IMR-90 (cell line): ENCODE results near the gene FBXO41. TPM values are rescaled to one million over a fixed set of nuclear protein-coding genes. Genes with fewer than 3 reads are reported as not detected.

Experiments used
- ATAC-seq: fragments of 200-7000 bp; cut with Tn5 transposase; 2 replicates; pipeline ENCODE4 v1.9.1; 2020; ENCODE audit warnings: low read depth, mild to moderate bottlenecking, moderate library complexity
- BruUV-seq: library from RNA; stranded (reverse); fragments of 400-500 nt; replicated peaks from 2 replicates; lab custom pipeline; 2021; lab: Mats Ljungman, UMichigan
- CTCF ChIA-PET: fragments of 300-600 bp; formaldehyde crosslinking; extraction: SDS; loops from one replicate; lab custom pipeline; 2021; ENCODE audit warnings: antibody characterized with exemption; lab: Yijun Ruan, JAX
- POLR2A ChIA-PET: fragments of 300-600 bp; sonication (Branson Sonifier 250); formaldehyde crosslinking; loops from one replicate; lab custom pipeline; 2022; ENCODE audit warnings: antibody characterized with exemption; ENCODE audit not compliant: unreplicated experiment; lab: Charles Lee
- DNase-seq: peaks from one replicate; pipeline ENCODE4 v3.0.0; 2013
- H2AFZ ChIP-seq: replicated peaks from 2 replicates; pipeline ENCODE3; 2013; ENCODE audit warnings: low read length, mild to moderate bottlenecking; ENCODE audit not compliant: poor library complexity
- H2AK5ac ChIP-seq: 2 replicates; pipeline ENCODE4 v1.6.1; 2013; ENCODE audit warnings: low read depth, low read length, inconsistent platforms
- H2AK9ac ChIP-seq: replicated peaks from 2 replicates; pipeline ENCODE3; 2013; ENCODE audit warnings: mild to moderate bottlenecking, low read depth, low read length, moderate library complexity; ENCODE audit not compliant: poor library complexity
- H2BK120ac ChIP-seq: 2 replicates; pipeline ENCODE4 v1.6.1; 2013; ENCODE audit warnings: low read depth, low read length, inconsistent platforms
- H2BK15ac ChIP-seq: 3 replicates; pipeline ENCODE4 v1.6.1; 2013; ENCODE audit warnings: low read depth, low read length, inconsistent platforms
- H2BK20ac ChIP-seq: 2 replicates; pipeline ENCODE4 v1.6.1; 2013; ENCODE audit warnings: low read depth, mild to moderate bottlenecking, inconsistent platforms, low read length, moderate library complexity
- H2BK5ac ChIP-seq: 2 replicates; pipeline ENCODE4 v1.6.1; 2013; ENCODE audit warnings: mild to moderate bottlenecking, low read depth, low read length, inconsistent platforms; ENCODE audit not compliant: poor library complexity, severe bottlenecking
- H3K14ac ChIP-seq: replicated peaks from 2 replicates; pipeline ENCODE4 v1.6.1; 2013; ENCODE audit warnings: low read depth, low read length, inconsistent platforms
- H3K18ac ChIP-seq: 2 replicates; pipeline ENCODE4 v1.6.1; 2013; ENCODE audit warnings: low read depth, low read length, control low read depth
- H3K23ac ChIP-seq: 2 replicates; pipeline ENCODE4 v1.6.1; 2013; ENCODE audit warnings: low read depth, low read length, inconsistent platforms
- H3K27ac ChIP-seq: 2 replicates; pipeline ENCODE4 v1.5.1; 2013; ENCODE audit warnings: mild to moderate bottlenecking, control low read depth, low read length; ENCODE audit not compliant: insufficient read depth
- H3K27me3 ChIP-seq: 2 replicates; pipeline ENCODE4 v1.6.1; 2013; ENCODE audit warnings: low read length; ENCODE audit not compliant: control insufficient read depth, insufficient read depth
- H3K36me3 ChIP-seq: 2 replicates; pipeline ENCODE4 v1.6.1; 2013; ENCODE audit warnings: low read length, mixed read lengths; ENCODE audit not compliant: control insufficient read depth, insufficient read depth
- H3K4ac ChIP-seq: 2 replicates; pipeline ENCODE4 v1.6.1; 2013; ENCODE audit warnings: low read depth, low read length, inconsistent platforms
- H3K4me1 ChIP-seq: 2 replicates; pipeline ENCODE4 v1.6.1; 2013; ENCODE audit warnings: low read length, mixed read lengths; ENCODE audit not compliant: control insufficient read depth, insufficient read depth
- H3K4me2 ChIP-seq: 2 replicates; pipeline ENCODE4 v1.6.1; 2013; ENCODE audit warnings: low read depth, mild to moderate bottlenecking, control low read depth, low read length, moderate library complexity
- H3K4me3 ChIP-seq: 2 replicates; pipeline ENCODE4 v1.5.1; 2013; ENCODE audit warnings: low read depth, mild to moderate bottlenecking, control low read depth, low read length, moderate library complexity; ENCODE audit not compliant: insufficient read depth
- H3K56ac ChIP-seq: 2 replicates; pipeline ENCODE4 v1.6.1; 2013; ENCODE audit warnings: low read length, inconsistent platforms; ENCODE audit not compliant: insufficient read depth; ENCODE audit errors: extremely low read depth
- H3K79me1 ChIP-seq, 2 experiments: 2 replicates each; pipeline ENCODE4 v1.6.1; 2013; ENCODE audit warnings: low read length in 2 of 2, inconsistent platforms in 1 of 2, low read depth in 1 of 2
- H3K9ac ChIP-seq: 2 replicates; pipeline ENCODE4 v1.6.1; 2013; ENCODE audit warnings: low read depth, low read length, control low read depth
- H3K9me1 ChIP-seq: 2 replicates; pipeline ENCODE4 v1.6.1; 2013; ENCODE audit warnings: low read length, inconsistent platforms; ENCODE audit not compliant: insufficient read depth
- H3K9me3 ChIP-seq: 2 replicates; pipeline ENCODE4 v1.6.1; 2013; ENCODE audit warnings: low read length; ENCODE audit not compliant: control insufficient read depth, insufficient read depth
- H4K20me1 ChIP-seq: 2 replicates; pipeline ENCODE4 v1.6.1; 2013; ENCODE audit warnings: low read length, inconsistent platforms; ENCODE audit not compliant: insufficient read depth
- H4K5ac ChIP-seq: 2 replicates; pipeline ENCODE4 v1.6.1; 2013; ENCODE audit warnings: mild to moderate bottlenecking, low read depth, low read length, control low read depth
- H4K8ac ChIP-seq, 2 experiments: 2 replicates each; pipeline ENCODE4 v1.6.1; 2013; ENCODE audit warnings: low read depth in 2 of 2, low read length in 2 of 2, control low read depth in 1 of 2, inconsistent platforms in 1 of 2
- H4K91ac ChIP-seq: 2 replicates; pipeline ENCODE4 v1.6.1; 2013; ENCODE audit warnings: low read depth, low read length, inconsistent platforms; ENCODE audit not compliant: insufficient read depth
- BHLHE40 ChIP-seq: fragments of 150-350 bp; IDR thresholded peaks from 2 replicates; pipeline ENCODE4 v1.6.1; 2016; ENCODE audit warnings: mild to moderate bottlenecking, low read depth, low read length
- CEBPB ChIP-seq: IDR thresholded peaks from 2 replicates; pipeline ENCODE4 v1.6.1; 2012; ENCODE audit warnings: low read depth, low read length, improper control_type of control experiment
- CHD1 ChIP-seq: IDR thresholded peaks from 2 replicates; pipeline ENCODE4 v1.6.1; 2012; ENCODE audit warnings: low read depth, low read length, improper control_type of control experiment
- CTCF ChIP-seq: conservative IDR thresholded peaks from 2 replicates; pipeline ENCODE4 v1.5.1; 2012; ENCODE audit warnings: mild to moderate bottlenecking, low read depth, low read length, improper control_type of control experiment
- FOS ChIP-seq: fragments of 150-350 bp; IDR thresholded peaks from 2 replicates; pipeline ENCODE4 v1.6.1; 2016; ENCODE audit warnings: low read depth, low read length
- MAZ ChIP-seq: IDR thresholded peaks from 2 replicates; pipeline ENCODE4 v1.6.1; 2012; ENCODE audit warnings: low read depth, mild to moderate bottlenecking, low read length, improper control_type of control experiment, moderate library complexity, borderline replicate concordance
- NFE2L2 ChIP-seq: fragments of 150-350 bp; IDR thresholded peaks from 2 replicates; pipeline ENCODE4 v1.6.1; 2016; ENCODE audit warnings: low read depth, mild to moderate bottlenecking, low read length
- POLR2A ChIP-seq: IDR thresholded peaks from 2 replicates; pipeline ENCODE4 v1.6.1; 2012; ENCODE audit warnings: mild to moderate bottlenecking, low read depth, low read length
- RAD21 ChIP-seq: IDR thresholded peaks from 2 replicates; pipeline ENCODE4 v1.6.1; 2012; ENCODE audit warnings: low read length, improper control_type of control experiment
- RCOR1 ChIP-seq: IDR thresholded peaks from 2 replicates; pipeline ENCODE4 v1.6.1; 2012; ENCODE audit warnings: mild to moderate bottlenecking, low read length, improper control_type of control experiment; ENCODE audit not compliant: insufficient replicate concordance
- RFX5 ChIP-seq: IDR thresholded peaks from 2 replicates; pipeline ENCODE4 v1.8.0; 2012; ENCODE audit warnings: low read depth, mild to moderate bottlenecking, low read length, moderate library complexity
- SMC3 ChIP-seq: fragments of 150-350 bp; IDR thresholded peaks from 2 replicates; pipeline ENCODE4 v1.6.1; 2016; ENCODE audit warnings: low read depth, mild to moderate bottlenecking, antibody characterized with exemption, low read length, moderate library complexity
- USF2 ChIP-seq: fragments of 150-350 bp; IDR thresholded peaks from 2 replicates; pipeline ENCODE4 v1.6.1; 2017; ENCODE audit warnings: mild to moderate bottlenecking, antibody characterized with exemption, low read length, low read depth
- dilution Hi-C: fragments of 300-500 bp; cut with HindIII; formaldehyde crosslinking; loops from one replicate; pipeline ENCODE4 v1.14.3; 2018; ENCODE audit warnings: low sequenced_read_pairs; ENCODE audit not compliant: unreplicated experiment
- in situ Hi-C: fragments of 300-500 bp; cut with MboI; formaldehyde crosslinking; loops from 3 replicates; pipeline ENCODE4 v1.14.3; 2019; ENCODE audit warnings: low sequenced_read_pairs, inconsistent platforms, mixed read lengths
- intact Hi-C: fragments of 100-400 bp; cut with micrococcal nuclease; formaldehyde crosslinking; loops from 2 replicates; pipeline ENCODE4 v1.10.0; 2022
- polyA plus RNA-seq, 3 experiments: library from polyadenylated mRNA; depleted of rRNA; stranded (reverse); fragments of >200 nt; gene quantifications; 2 replicates each; pipeline ENCODE4 v1.2.3, GENCODE V29; 2012; ENCODE audit warnings: low replicate concordance in 1 of 3
- total RNA-seq: library from RNA; depleted of rRNA; stranded (reverse); fragments of >200 nt; gene quantifications from 2 replicates; pipeline ENCODE4 v1.2.3, GENCODE V29; 2012

The FBXO41 gene
- total and polyA plus RNA-seq, 2 of the 4 experiments (the other 2 are of a cell fraction) = 0.54 to 3.7 TPM

- no TSS peak for BruUV-seq
Observed at GRCh38 chr2:73289304-73289703, 5.0 kb upstream of the FBXO41 start.

More at GRCh38 chr2:73289304-73289703, 5.0 kb upstream of the FBXO41 start:
- Histone ChIP-seq H3K36me3 (no peaks in the 10 kb centered on the region), H4K20me1 (peaks cover 5% of the 10 kb centered on the region; the same call in 1 of the 2 replicates), H3K27ac (no peak overlapping the region), H3K18ac (no peak overlapping the region), H3K79me1 (no peaks in the 10 kb centered on the region), H4K91ac (no peak overlapping the region), H4K5ac (no peak overlapping the region), H3K4me1 (no peaks in the 10 kb centered on the region; the same call in 1 of the 2 replicates), H2BK120ac (no peak overlapping the region), H4K8ac (no peak overlapping the region), H2AK9ac (no peak overlapping the region), H3K14ac (no peak overlapping the region), H3K56ac (no peak overlapping the region), H3K9me3 (no peaks in the 10 kb centered on the region), H2BK5ac (no peak overlapping the region), H3K4me2 (no peak overlapping the region), H3K27me3 (peaks cover 50% of the 10 kb centered on the region), H3K9ac (no peak overlapping the region), H3K4ac (no peak overlapping the region), H2AFZ (no peak overlapping the region), H3K23ac (no peak overlapping the region), H2BK20ac (no peak overlapping the region), H3K9me1 (no peaks in the 10 kb centered on the region), H2BK15ac (no peak overlapping the region), H2AK5ac (no peak overlapping the region), H3K4me3 (no peak overlapping the region)
- ChIA-PET POLR2A (no interaction called here), CTCF (no interaction called here)
- in situ Hi-C loops = no loop called here
- DNase-seq (no peak), ATAC-seq (no peak)
- intact Hi-C loops = no loop called here
- TF ChIP-seq CTCF (no peak), FOS (no peak), RFX5 (no peak), BHLHE40 (no peak), SMC3 (no peak), NFE2L2 (no peak), CEBPB (no peak), RCOR1 (no peak), RAD21 (no peak), CHD1 (no peak), POLR2A (no peak), MAZ (no peak), USF2 (no peak)
- dilution Hi-C loops = no loop called here
